Adipocyte (in vitro differentiated cells): ENCODE results near the gene CYP26C1.
A peak's percentile ranks its signal among the peaks of the same experiment; 100 is the strongest.

ENCODE experiments used
- DNase-seq: peaks from one replicate; pipeline ENCODE4 v3.0.0-alpha.2; 2015; ENCODE audit warnings: low read depth
- H3K27me3 ChIP-seq: replicated peaks from 2 replicates; pipeline ENCODE4 v1.7.0; 2013; ENCODE audit warnings: mild to moderate bottlenecking, low read length, moderate library complexity; ENCODE audit not compliant: control insufficient read depth, insufficient read depth
- H3K36me3 ChIP-seq: 2 replicates; pipeline ENCODE4 v1.7.0; 2013; ENCODE audit warnings: low read length, mild to moderate bottlenecking, moderate library complexity; ENCODE audit not compliant: control insufficient read depth, insufficient read depth, severe bottlenecking
- H3K4me1 ChIP-seq: 2 replicates; pipeline ENCODE4 v1.7.0; 2013; ENCODE audit warnings: mild to moderate bottlenecking, low read length, moderate library complexity; ENCODE audit not compliant: control insufficient read depth, insufficient read depth
- H3K4me3 ChIP-seq: 2 replicates; pipeline ENCODE4 v1.7.0; 2013; ENCODE audit warnings: mild to moderate bottlenecking, low read length, moderate library complexity
- H3K9ac ChIP-seq: 2 replicates; pipeline ENCODE4 v1.7.0; 2013; ENCODE audit warnings: mild to moderate bottlenecking, low read length, moderate library complexity
- H3K9me3 ChIP-seq: 2 replicates; pipeline ENCODE4 v1.7.0; 2013; ENCODE audit warnings: mild to moderate bottlenecking, low read length, moderate library complexity; ENCODE audit not compliant: control insufficient read depth

Gene CYP26C1

GRCh38 chr10:93072713-93073538, 12.3 kb downstream of the CYP26C1 start:
- no peak overlapping the region for H3K4me3 ChIP-seq
- H3K27me3 ChIP-seq: peaks cover 74% of the 10 kb centered on the region
- peaks cover 12% of the 10 kb centered on the region for H3K4me1 ChIP-seq
- no peak for DNase-seq
- H3K36me3 ChIP-seq: no peaks in the 10 kb centered on the region
- H3K9ac ChIP-seq: no peak overlapping the region
- H3K9me3 ChIP-seq: no peaks in the 10 kb centered on the region

- Histone ChIP-seq H3K9me3 (no peaks in the 10 kb centered on the region), H3K9ac (no peak within 1 kb of the TSS), H3K4me1 (peaks cover 12% of the 10 kb centered on the region), H3K36me3 (no peaks in the 10 kb centered on the region), H3K4me3 (no peak within 1 kb of the TSS), H3K27me3 (peaks cover 67% of the 10 kb centered on the region)
- DNase-seq: no peak
Observed at GRCh38 chr10:93073539-93074146, 13.0 kb downstream of the CYP26C1 start, which contains the start of gene CYP26A1. Gene CYP26A1, plus strand, starts transcription at chr10:93073893. Its CDS starts 42 bp downstream, at chr10:93073935.

- Histone ChIP-seq H3K36me3 (no peaks in the 10 kb centered on the region), H3K4me1 (peaks cover 13% of the 10 kb centered on the region), H3K9me3 (no peaks in the 10 kb centered on the region), H3K4me3 (no peak overlapping the region), H3K27me3 (peaks cover 62% of the 10 kb centered on the region), H3K9ac (no peak overlapping the region)
- DNase-seq: no peak
Observed at GRCh38 chr10:93074147-93074596, 13.6 kb downstream of the CYP26C1 start.

- DNase-seq: no peak
Observed at GRCh38 chr10:93074597-93075368, 14.2 kb downstream of the CYP26C1 start.

GRCh38 chr10:93075369-93076221, 15.0 kb downstream of the CYP26C1 start:
- H3K9me3 ChIP-seq: no peaks in the 10 kb centered on the region
- DNase-seq: no peak
- no peak overlapping the region for H3K9ac ChIP-seq
- peaks cover 51% of the 10 kb centered on the region for H3K27me3 ChIP-seq
- no peaks in the 10 kb centered on the region for H3K36me3 ChIP-seq
- no peak overlapping the region for H3K4me3 ChIP-seq
- peaks cover 24% of the 10 kb centered on the region for H3K4me1 ChIP-seq

More at GRCh38 chr10:93074597-93075368, 14.2 kb downstream of the CYP26C1 start:
- H3K9ac ChIP-seq: no peak overlapping the region
- H3K36me3 ChIP-seq: no peaks in the 10 kb centered on the region
- peaks cover 57% of the 10 kb centered on the region for H3K27me3 ChIP-seq
- H3K4me3 ChIP-seq: no peak overlapping the region
- H3K9me3 ChIP-seq: no peaks in the 10 kb centered on the region
- peaks cover 19% of the 10 kb centered on the region for H3K4me1 ChIP-seq

GRCh38 chr10:93076871-93077270, 16.3 kb downstream of the CYP26C1 start:
- Histone ChIP-seq H3K4me1 (peaks cover 21% of the 10 kb centered on the region), H3K9me3 (no peaks in the 10 kb centered on the region), H3K4me3 (no peak overlapping the region), H3K27me3 (peaks cover 55% of the 10 kb centered on the region), H3K36me3 (no peaks in the 10 kb centered on the region), H3K9ac (no peak overlapping the region)
- DNase-seq: no peak

GRCh38 chr10:93077860-93078337, 17.3 kb downstream of the CYP26C1 start:
- Histone ChIP-seq H3K9me3 (no peaks in the 10 kb centered on the region), H3K36me3 (no peaks in the 10 kb centered on the region), H3K4me1 (peaks cover 17% of the 10 kb centered on the region), H3K4me3 (no peak overlapping the region), H3K27me3 (peaks cover 45% of the 10 kb centered on the region), H3K9ac (no peak overlapping the region)
- no peak for DNase-seq

- Histone ChIP-seq H3K4me1 (peaks cover 17% of the 10 kb centered on the region), H3K36me3 (no peaks in the 10 kb centered on the region), H3K9ac (peak overlapping the region; percentile 39), H3K4me3 (peak overlapping the region; percentile 63), H3K27me3 (peaks cover 27% of the 10 kb centered on the region), H3K9me3 (no peaks in the 10 kb centered on the region)
- DNase-seq: no peak
Observed at GRCh38 chr10:93079663-93080349, 19.2 kb downstream of the CYP26C1 start.

GRCh38 chr10:93080350-93081046, 19.9 kb downstream of the CYP26C1 start:
- Histone ChIP-seq H3K9me3 (no peaks in the 10 kb centered on the region), H3K36me3 (no peaks in the 10 kb centered on the region), H3K9ac (peak overlapping the region; percentile 39), H3K27me3 (peaks cover 20% of the 10 kb centered on the region), H3K4me1 (peaks cover 17% of the 10 kb centered on the region), H3K4me3 (peak overlapping the region; percentile 63)
- DNase-seq: peak; percentile 81
